Skeletal muscle tissue (tissue), 4 donors: ENCODE measurements around the gene PADI2. TPM values are rescaled to one million over a fixed set of nuclear protein-coding genes. Genes with fewer than 3 reads are reported as not detected.

Experiments
- H3K27ac ChIP-seq: one replicate; pipeline ENCODE4 v1.7.0; 2013; ENCODE audit warnings: mild to moderate bottlenecking, low read depth, low read length, inconsistent platforms
- H3K27me3 ChIP-seq, 3 donors: one replicate each; pipeline ENCODE4 v1.7.0; 2013; ENCODE audit warnings: low read length in 3 of 3; ENCODE audit not compliant: control insufficient read depth in 3 of 3, insufficient read depth in 3 of 3
- H3K36me3 ChIP-seq, 3 donors: one replicate each; pipeline ENCODE4 v1.7.0; 2013; ENCODE audit warnings: low read length in 3 of 3; ENCODE audit not compliant: control insufficient read depth in 3 of 3, insufficient read depth in 3 of 3
- H3K4me1 ChIP-seq, 3 donors: one replicate each; pipeline ENCODE4 v1.7.0; 2013; ENCODE audit warnings: low read length in 3 of 3, mild to moderate bottlenecking in 3 of 3; ENCODE audit not compliant: control insufficient read depth in 3 of 3, insufficient read depth in 3 of 3
- H3K4me3 ChIP-seq, 3 donors: one replicate each; pipeline ENCODE4 v1.7.0; 2013; ENCODE audit warnings: low read length in 3 of 3
- H3K9ac ChIP-seq, 3 donors: one replicate each; pipeline ENCODE4 v1.7.0; 2013; ENCODE audit warnings: low read length in 3 of 3, mild to moderate bottlenecking in 3 of 3, moderate library complexity in 2 of 3, low read depth in 1 of 3
- H3K9me3 ChIP-seq, 3 donors: one replicate each; pipeline ENCODE4 v1.7.0; 2013; ENCODE audit warnings: low read length in 3 of 3; ENCODE audit not compliant: control insufficient read depth in 3 of 3
- total RNA-seq: library from RNA; depleted of rRNA; stranded (reverse); fragments of >200 nt; gene quantifications from one replicate; pipeline ENCODE4 v1.2.3, GENCODE V29; 2014
- donor health status: Osteomylitis.

PADI2 gene
- total RNA-seq, 1 donor from 2014 or later: 33.9 TPM

- Histone ChIP-seq H3K27me3 (no peaks in the 10 kb centered on the region), H3K4me3 (no peak overlapping the region), H3K9ac (no peak overlapping the region), H3K4me1 (peaks cover 26 to 40% (median 32%) of the 10 kb centered on the region in 3 donors), H3K27ac (peak overlapping the region; percentile 59), H3K9me3 (no peaks in the 10 kb centered on the region), H3K36me3 (peaks cover 62 to 69% (median 63%) of the 10 kb centered on the region in 3 donors)
Observed at GRCh38 chr1:17080085-17080759, 39.0 kb downstream of the PADI2 start.

DNA sequence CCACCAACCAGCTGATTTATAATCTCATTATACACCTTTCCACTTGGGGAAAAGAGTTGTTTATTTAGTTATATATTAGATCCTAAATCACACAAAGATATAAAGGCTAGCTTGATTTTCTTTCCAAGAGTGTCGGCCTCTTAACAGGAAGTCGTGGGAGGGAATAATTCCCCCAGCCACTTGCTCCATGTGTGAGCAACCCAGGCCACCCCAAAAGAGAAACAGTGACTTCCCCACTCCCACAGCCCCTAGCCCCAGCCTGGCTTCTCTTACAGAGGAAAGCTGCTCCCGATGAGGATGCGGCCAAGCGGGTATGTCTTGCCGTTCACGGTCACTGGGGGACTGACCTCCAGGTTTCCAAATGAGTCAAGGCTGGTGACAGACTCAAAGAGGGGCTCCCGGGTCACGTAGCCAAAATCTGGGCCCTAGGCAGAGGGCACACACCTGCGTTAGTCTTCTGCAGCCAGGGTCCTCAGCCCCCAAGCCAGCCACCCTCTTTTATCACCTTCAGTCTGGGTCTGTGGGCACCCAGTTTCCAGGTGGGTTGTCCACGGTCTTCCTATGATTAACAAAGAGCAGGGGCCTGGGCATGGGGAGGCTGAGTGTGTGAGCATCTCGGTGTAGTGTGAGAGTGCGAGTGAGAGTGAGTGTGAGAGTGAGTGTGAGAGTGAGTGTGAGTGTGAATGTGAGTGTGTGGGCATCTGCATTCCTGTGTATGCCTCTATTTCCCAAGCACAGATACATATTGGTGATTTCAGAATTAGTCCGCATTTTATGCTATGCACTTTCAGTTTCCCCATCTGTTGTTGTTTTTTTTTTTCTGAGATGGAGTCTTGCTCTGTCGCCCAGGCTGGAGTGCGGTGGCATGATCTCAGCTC, 40.0 kb downstream of the PADI2 start:
- H3K27ac ChIP-seq: no peak overlapping the region
- no peaks in the 10 kb centered on the region for H3K9me3 ChIP-seq
- peaks cover 64 to 69% (median 65%) of the 10 kb centered on the region in 3 donors for H3K36me3 ChIP-seq
- H3K9ac ChIP-seq: no peak overlapping the region
- H3K27me3 ChIP-seq: no peaks in the 10 kb centered on the region
- H3K4me1 ChIP-seq: peaks cover 23 to 38% (median 32%) of the 10 kb centered on the region in 3 donors
- H3K4me3 ChIP-seq: no peak overlapping the region

- H3K4me3 ChIP-seq: no peak overlapping the region
- H3K4me1 ChIP-seq: peaks cover 0 to 6% (median 5%) of the 10 kb centered on the region in 3 donors
- H3K9me3 ChIP-seq: no peaks in the 10 kb centered on the region
- H3K9ac ChIP-seq: no peak overlapping the region
- no peaks in the 10 kb centered on the region for H3K27me3 ChIP-seq
- no peak overlapping the region for H3K27ac ChIP-seq
- peaks cover 62 to 70% (median 67%) of the 10 kb centered on the region in 3 donors for H3K36me3 ChIP-seq
Observed at GRCh38 chr1:17075470-17076255, 43.6 kb downstream of the PADI2 start.

DNA sequence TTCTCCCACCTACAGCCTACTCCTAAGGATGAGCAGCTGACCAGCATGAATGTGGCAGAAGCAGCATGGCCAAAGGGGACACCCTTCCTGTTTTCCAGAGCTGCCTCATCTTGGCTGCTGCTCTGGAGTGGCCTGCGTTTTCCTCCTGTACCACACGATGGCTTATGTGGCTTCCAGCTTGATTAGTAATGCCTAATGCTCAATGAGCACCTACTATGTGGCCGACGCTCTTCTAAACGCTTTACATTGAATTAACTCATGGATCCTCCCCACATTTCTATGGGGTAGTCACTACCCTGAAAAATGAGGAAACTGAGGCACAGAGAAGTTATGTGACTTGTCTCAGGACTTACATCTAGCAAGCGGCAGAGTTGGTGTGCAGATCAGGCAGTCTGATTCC, 47.5 kb downstream of the PADI2 start:
- Histone ChIP-seq H3K4me1 (peaks cover 0 to 3% (median under 1%) of the 10 kb centered on the region in 3 donors), H3K36me3 (peaks cover 56 to 66% (median 57%) of the 10 kb centered on the region in 3 donors), H3K27me3 (no peaks in the 10 kb centered on the region), H3K9me3 (no peaks in the 10 kb centered on the region), H3K4me3 (no peak overlapping the region), H3K9ac (no peak overlapping the region), H3K27ac (no peak overlapping the region)

DNA sequence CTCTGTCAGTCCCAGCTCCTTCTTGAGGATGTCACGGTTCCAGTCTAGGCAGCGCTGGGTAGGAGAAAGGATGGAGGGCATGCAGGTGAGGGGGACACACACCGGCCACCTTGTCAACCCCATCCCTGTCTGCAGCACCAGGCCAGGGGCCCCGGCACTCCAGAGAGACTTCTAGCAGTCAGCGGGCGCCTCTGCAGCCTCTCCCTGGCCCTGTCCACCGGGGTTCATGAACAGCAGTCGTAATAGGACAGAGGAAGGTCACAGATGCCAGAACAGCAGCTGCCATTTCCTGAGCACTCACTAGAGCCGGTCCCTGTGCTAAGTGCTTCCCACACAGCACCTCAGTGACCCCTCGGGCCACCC, 49.1 kb downstream of the PADI2 start:
- Histone ChIP-seq H3K9ac (no peak overlapping the region), H3K9me3 (peaks cover 0 to 3% (median 0%) of the 10 kb centered on the region in 3 donors), H3K36me3 (peaks cover 48 to 55% (median 50%) of the 10 kb centered on the region in 3 donors), H3K27me3 (no peaks in the 10 kb centered on the region), H3K4me1 (peaks cover 0 to 5% (median 3%) of the 10 kb centered on the region in 3 donors), H3K4me3 (no peak overlapping the region), H3K27ac (no peak overlapping the region)

GRCh38 chr1:17069452-17070162, 49.6 kb downstream of the PADI2 start:
- no peak overlapping the region for H3K27ac ChIP-seq
- H3K9me3 ChIP-seq: peaks cover 0 to 4% (median 0%) of the 10 kb centered on the region in 3 donors
- peaks cover 43 to 50% (median 44%) of the 10 kb centered on the region in 3 donors for H3K36me3 ChIP-seq
- peaks cover 0 to 5% (median 3%) of the 10 kb centered on the region in 3 donors for H3K4me1 ChIP-seq
- H3K27me3 ChIP-seq: no peaks in the 10 kb centered on the region
- no peak overlapping the region for H3K4me3 ChIP-seq
- H3K9ac ChIP-seq: no peak overlapping the region

GRCh38 chr1:17068789-17069188, 50.5 kb downstream of the PADI2 start:
- Histone ChIP-seq H3K9me3 (peaks cover 0 to 4% (median 0%) of the 10 kb centered on the region in 3 donors), H3K9ac (peak overlapping the region in 1 of 3 donors; percentile 40), H3K27ac (no peak overlapping the region), H3K36me3 (peaks cover 39 to 45% (median 40%) of the 10 kb centered on the region in 3 donors), H3K4me1 (peaks cover 7 to 11% (median 9%) of the 10 kb centered on the region in 3 donors), H3K4me3 (no peak overlapping the region), H3K27me3 (no peaks in the 10 kb centered on the region)

- Histone ChIP-seq H3K9me3 (peaks cover 0 to 4% (median 0%) of the 10 kb centered on the region in 3 donors), H3K36me3 (peaks cover 33 to 39% (median 35%) of the 10 kb centered on the region in 3 donors), H3K27me3 (no peaks in the 10 kb centered on the region), H3K4me1 (peaks cover 18 to 22% (median 20%) of the 10 kb centered on the region in 3 donors), H3K4me3 (no peak overlapping the region), H3K9ac (no peak overlapping the region), H3K27ac (no peak overlapping the region)
Observed at GRCh38 chr1:17067465-17068240, 51.6 kb downstream of the PADI2 start.
